ENCODE data around the gene CEP83.
"Not testable (repeated sequence)": the region's sequence is repeated elsewhere in the genome, so short reads cannot be mapped to it uniquely, and the experiment has no call there.

CEP83 gene

GRCh38 chr12:94318181-94318580, 141.5 kb downstream of the CEP83 start:
- H3K4me3 ChIP-seq (ENCODE audit: low read depth, low read length), result no peak overlapping the region
- in situ Hi-C loops (cut with HindIII; ENCODE audit: low pct_ligation_motif_present, low sequenced_read_pairs), result no loop called here
- H3K27ac ChIP-seq, result no peak overlapping the region
- DNase-seq, result no peak
- H3K36me3 ChIP-seq (replicated peaks), result no peaks in the 10 kb centered on the region
- TF ChIP-seq CTCF (IDR thresholded peaks at IDR 0.05; ENCODE audit: low read depth, low read length, missing control alignments), result no peak
- H3K27me3 ChIP-seq (replicated peaks), result no peaks in the 10 kb centered on the region

- H3K27ac ChIP-seq; DNase-seq; H3K36me3 ChIP-seq (replicated peaks); H3K4me3 ChIP-seq (ENCODE audit: low read depth, low read length); in situ Hi-C loops (cut with HindIII; ENCODE audit: low pct_ligation_motif_present, low sequenced_read_pairs); H3K27me3 ChIP-seq (replicated peaks): not testable (repeated sequence)
These were observed 143.1 kb downstream of the CEP83 start for GRCh38 chr12:94316600-94316999.

GRCh38 chr12:94312378-94312777, 147.3 kb downstream of the CEP83 start:
- Histone ChIP-seq H3K27ac (no peak overlapping the region), H3K4me3 (ENCODE audit: low read depth, low read length) (no peak overlapping the region), H3K36me3 (replicated peaks) (no peaks in the 10 kb centered on the region), H3K27me3 (replicated peaks) (no peaks in the 10 kb centered on the region)
- no peak for DNase-seq
- in situ Hi-C loops (cut with HindIII; ENCODE audit: low pct_ligation_motif_present, low sequenced_read_pairs), result no loop called here
- TF ChIP-seq CTCF (IDR thresholded peaks at IDR 0.05; ENCODE audit: low read depth, low read length, missing control alignments), result no peak

GRCh38 chr12:94309373-94309772, 150.3 kb downstream of the CEP83 start:
- TF ChIP-seq CTCF (IDR thresholded peaks at IDR 0.05; ENCODE audit: low read depth, low read length, missing control alignments), result no peak
- in situ Hi-C loops (cut with HindIII; ENCODE audit: low pct_ligation_motif_present, low sequenced_read_pairs), result no loop called here
- Histone ChIP-seq H3K36me3 (replicated peaks) (no peaks in the 10 kb centered on the region), H3K27me3 (replicated peaks) (no peaks in the 10 kb centered on the region), H3K4me3 (ENCODE audit: low read depth, low read length) (no peak overlapping the region), H3K27ac (no peak overlapping the region)
- no peak for DNase-seq

- TF ChIP-seq CTCF (IDR thresholded peaks at IDR 0.05; ENCODE audit: low read depth, low read length, missing control alignments), result no peak
- H3K36me3 ChIP-seq (replicated peaks), result no peaks in the 10 kb centered on the region
- no peak overlapping the region for H3K27ac ChIP-seq
- no peak overlapping the region for H3K4me3 ChIP-seq (ENCODE audit: low read depth, low read length)
- in situ Hi-C loops (cut with HindIII; ENCODE audit: low pct_ligation_motif_present, low sequenced_read_pairs), result no loop called here
- DNase-seq, result no peak
- no peaks in the 10 kb centered on the region for H3K27me3 ChIP-seq (replicated peaks)
These were observed 151.1 kb downstream of the CEP83 start for GRCh38 chr12:94308612-94309011.

- no peak overlapping the region for H3K27ac ChIP-seq
- no peak for TF ChIP-seq CTCF (IDR thresholded peaks at IDR 0.05; ENCODE audit: low read depth, low read length, missing control alignments)
- no peak for DNase-seq
- in situ Hi-C loops (cut with HindIII; ENCODE audit: low pct_ligation_motif_present, low sequenced_read_pairs), result no loop called here
- H3K27me3 ChIP-seq (replicated peaks), result no peaks in the 10 kb centered on the region
- H3K4me3 ChIP-seq (ENCODE audit: low read depth, low read length), result no peak overlapping the region
- H3K36me3 ChIP-seq (replicated peaks), result no peaks in the 10 kb centered on the region
These were observed 154.3 kb downstream of the CEP83 start for GRCh38 chr12:94305130-94305957.

All from brain microvascular endothelial cell (primary cell).